ENCODE measurements around the gene TERF2IP.

The TERF2IP gene

DNA sequence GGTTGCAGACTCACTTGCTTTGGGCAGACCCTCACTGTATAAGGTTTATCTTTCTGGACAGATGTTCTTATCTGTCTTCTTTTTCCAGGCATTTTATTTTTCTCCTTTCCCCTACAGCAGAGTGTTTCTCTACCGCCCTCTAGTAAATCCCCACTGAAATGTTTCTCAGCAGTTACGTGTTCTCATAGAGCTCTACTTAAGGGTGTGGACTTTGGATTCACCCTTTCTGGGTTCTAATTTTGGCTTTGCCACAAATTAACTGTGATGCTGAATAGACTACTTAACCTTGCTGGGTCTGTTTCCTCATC is 26.4 kb upstream of the TERF2IP start:
- H3K27me3 Mint-ChIP-seq (ENCODE audit: low read depth), result no peaks in the 10 kb centered on the region

DNA sequence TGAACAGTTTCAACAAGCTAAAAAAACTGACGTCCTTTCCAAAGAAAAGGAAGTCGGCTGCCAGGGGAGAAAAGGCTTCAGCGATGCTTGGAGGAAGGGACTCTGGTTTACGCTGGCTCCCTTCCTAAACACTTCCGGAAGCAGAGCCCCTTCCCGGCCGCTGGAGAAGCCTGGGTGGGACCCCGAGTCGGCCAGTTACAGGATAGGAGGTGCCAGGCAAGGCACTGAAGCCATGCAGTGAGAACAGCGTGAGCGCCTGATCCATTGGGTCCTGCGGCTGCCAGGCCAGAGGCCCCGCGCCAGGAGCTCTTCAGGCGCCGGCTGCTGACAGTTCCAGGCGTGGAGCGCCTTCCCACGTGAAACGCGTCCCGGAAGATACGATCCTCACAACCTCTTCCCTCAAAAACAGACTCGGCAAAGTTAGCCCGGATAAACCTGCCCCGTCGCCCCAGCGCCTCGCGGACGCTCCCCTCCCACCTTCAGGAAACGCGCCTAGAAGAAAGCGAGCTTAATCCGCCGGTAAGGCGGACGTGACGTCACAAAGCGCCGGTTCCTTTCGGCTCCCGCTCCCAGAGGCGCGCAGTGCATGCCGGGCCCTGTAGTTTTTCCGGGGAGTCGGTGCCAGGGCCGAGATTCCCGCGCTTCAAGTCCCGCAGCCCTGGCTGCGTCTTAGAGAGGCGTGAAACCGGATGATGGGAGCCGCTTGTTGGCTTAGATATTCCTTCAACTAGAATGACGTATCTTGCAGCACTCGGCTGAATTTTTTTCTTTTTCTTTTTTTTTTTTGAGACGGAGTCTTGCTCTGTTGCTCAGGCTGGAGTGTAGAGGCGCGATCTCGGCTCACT is 24.6 kb upstream of the TERF2IP start, which contains the start of gene ADAT1:
TSS of gene ADAT1 (minus strand) at position 521 of the 845 bp plus-strand sequence. CDS start 2,482 bp downstream, outside the sequence.
- peak within 1 kb of the TSS; percentile 96 to 98 (median 97) for H3K4me3 Mint-ChIP-seq
- no peaks in the 10 kb centered on the region for H3K9me3 Mint-ChIP-seq
- H3K4me1 Mint-ChIP-seq, result peaks cover 18% of the 10 kb centered on the region
- no peak for TF ChIP-seq CTCF (IDR thresholded peaks at IDR 0.05; ENCODE audit: unreplicated experiment in 3 of 3)
- peak within 1 kb of the TSS; percentile 94 to 99 (median 98) for H3K27ac Mint-ChIP-seq
- H3K27me3 Mint-ChIP-seq (ENCODE audit: low read depth), result no peaks in the 10 kb centered on the region
- H3K36me3 Mint-ChIP-seq (ENCODE audit: low read depth), result peaks cover 46% of the 10 kb centered on the region

More for the DNA sequence above, 26.4 kb upstream of the TERF2IP start:
- no peaks in the 10 kb centered on the region for H3K9me3 Mint-ChIP-seq
- peak; percentile 44 to 55 (median 46) for TF ChIP-seq CTCF (IDR thresholded peaks at IDR 0.05; ENCODE audit: unreplicated experiment in 3 of 3)
- peaks cover 18% of the 10 kb centered on the region for H3K4me1 Mint-ChIP-seq
- peaks cover 44% of the 10 kb centered on the region for H3K36me3 Mint-ChIP-seq (ENCODE audit: low read depth)
- peak overlapping the region; percentile 96 to 98 (median 97) for H3K4me3 Mint-ChIP-seq
- peak overlapping the region in 2 of 3 experiments; percentile 6 to 10 for H3K27ac Mint-ChIP-seq

GRCh38 chr16:75624921-75625334 is 22.6 kb upstream of the TERF2IP start:
- Mint-ChIP-seq H3K9me3 (no peaks in the 10 kb centered on the region), H3K27ac (peak overlapping the region in 2 of 3 experiments; percentile 9 to 41), H3K27me3 (ENCODE audit: low read depth) (no peaks in the 10 kb centered on the region), H3K4me1 (peaks cover 18% of the 10 kb centered on the region), H3K36me3 (ENCODE audit: low read depth) (peaks cover 55% of the 10 kb centered on the region), H3K4me3 (peak overlapping the region; percentile 13 to 62 (median 37))
- no peak for TF ChIP-seq CTCF (IDR thresholded peaks at IDR 0.05; ENCODE audit: unreplicated experiment in 3 of 3)

GRCh38 chr16:75626806-75627205 is 20.8 kb upstream of the TERF2IP start:
- H3K27me3 Mint-ChIP-seq (ENCODE audit: low read depth), result no peaks in the 10 kb centered on the region
- H3K36me3 Mint-ChIP-seq (ENCODE audit: low read depth), result peaks cover 58% of the 10 kb centered on the region
- H3K27ac Mint-ChIP-seq, result no peak overlapping the region
- H3K9me3 Mint-ChIP-seq, result no peaks in the 10 kb centered on the region
- H3K4me3 Mint-ChIP-seq, result peak overlapping the region in 1 of 3 experiments; percentile 14
- no peak for TF ChIP-seq CTCF (IDR thresholded peaks at IDR 0.05; ENCODE audit: unreplicated experiment in 3 of 3)
- peaks cover 5% of the 10 kb centered on the region for H3K4me1 Mint-ChIP-seq

- TF ChIP-seq CTCF (IDR thresholded peaks at IDR 0.05; ENCODE audit: unreplicated experiment in 3 of 3), result no peak
- Mint-ChIP-seq H3K9me3 (no peaks in the 10 kb centered on the region), H3K4me3 (no peak overlapping the region), H3K27me3 (ENCODE audit: low read depth) (no peaks in the 10 kb centered on the region), H3K4me1 (peaks cover 4% of the 10 kb centered on the region), H3K36me3 (ENCODE audit: low read depth) (peaks cover 65% of the 10 kb centered on the region), H3K27ac (peak overlapping the region in 1 of 3 experiments; percentile 50)
Observed at GRCh38 chr16:75627851-75628250, 19.7 kb upstream of the TERF2IP start.

Data from nephron (organoid).